ENCODE measurements around the gene FLNC. TPM values are rescaled to one million over a fixed set of nuclear protein-coding genes. Genes with fewer than 3 reads are reported as not detected.

Gene FLNC
- total and polyA plus RNA-seq, 9 of the 15 experiments (the other 6 are each of a cell fraction or from before 2014, with no cell fraction given): 0.90 to 155 (median 28.8) TPM

DNA sequence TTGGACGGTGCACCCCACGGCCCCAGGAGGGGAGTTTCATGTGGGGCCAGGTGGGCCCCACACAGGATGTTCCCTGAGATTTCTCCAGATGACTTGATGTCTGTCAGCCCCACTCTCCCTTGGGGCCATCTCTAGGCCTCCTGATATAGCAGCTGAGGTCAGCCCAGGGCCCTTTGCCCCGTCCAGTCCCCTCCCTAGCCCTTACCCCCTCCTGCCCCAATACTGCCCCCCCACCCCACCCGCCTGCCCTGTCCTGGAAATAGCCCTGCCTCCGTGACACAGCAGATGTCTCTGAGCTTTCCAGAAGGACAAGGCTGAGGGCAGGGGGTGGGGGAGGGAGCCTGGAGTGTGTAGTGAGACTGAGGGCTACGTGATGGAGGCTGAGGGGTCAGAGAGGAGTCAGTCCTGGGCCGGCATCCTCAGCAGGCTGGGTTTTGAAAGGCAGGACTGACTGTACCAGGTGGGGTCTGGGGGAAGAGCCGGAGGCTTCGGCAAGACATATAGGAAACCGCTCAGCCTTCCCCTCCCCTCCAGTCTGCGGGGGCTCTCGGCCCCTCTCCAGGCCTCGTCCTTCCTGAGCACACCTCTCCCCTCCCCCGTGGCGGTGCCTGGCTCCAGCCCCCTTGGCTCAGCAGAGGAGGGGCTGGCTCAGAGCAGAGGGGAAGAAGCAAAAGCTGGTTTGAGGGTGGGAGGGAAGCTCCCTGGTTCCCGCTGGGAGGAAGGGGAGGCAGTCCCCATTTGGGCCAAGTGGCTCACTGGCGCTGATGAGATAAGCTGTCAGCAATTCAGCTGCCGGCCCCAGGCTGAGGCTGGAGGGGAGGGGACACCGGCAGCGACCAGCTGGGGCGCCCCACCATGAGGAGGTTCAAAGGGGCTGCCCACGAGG, 2.0 kb downstream of the FLNC start (continued):
- TF ChIP-seq, protein P1, sequence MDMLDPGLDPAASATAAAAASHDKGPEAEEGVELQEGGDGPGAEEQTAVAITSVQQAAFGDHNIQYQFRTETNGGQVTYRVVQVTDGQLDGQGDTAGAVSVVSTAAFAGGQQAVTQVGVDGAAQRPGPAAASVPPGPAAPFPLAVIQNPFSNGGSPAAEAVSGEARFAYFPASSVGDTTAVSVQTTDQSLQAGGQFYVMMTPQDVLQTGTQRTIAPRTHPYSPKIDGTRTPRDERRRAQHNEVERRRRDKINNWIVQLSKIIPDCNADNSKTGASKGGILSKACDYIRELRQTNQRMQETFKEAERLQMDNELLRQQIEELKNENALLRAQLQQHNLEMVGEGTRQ (CRISPR knock-in tag; IDR thresholded peaks at IDR 0.05): no peak
- TF ChIP-seq ZNF124 (CRISPR knock-in tag; IDR thresholded peaks at IDR 0.05) (no peak), BCL6 (CRISPR knock-in tag; IDR thresholded peaks at IDR 0.05) (no peak), ZNF316 (IDR thresholded peaks at IDR 0.05) (peak; percentile 70), ZNF444 (CRISPR knock-in tag; IDR thresholded peaks at IDR 0.05) (peak; percentile 70; the same call in 1 of the 2 replicates), YY1 (IDR thresholded peaks at IDR 0.05; ENCODE audit: borderline replicate concordance in 1 of 3, control insufficient read depth in 1 of 3, extremely low read depth in 1 of 3, insufficient read depth in 3 of 3, insufficient read length in 1 of 3, insufficient replicate concordance in 2 of 3, low read depth in 1 of 3, low read length in 2 of 3) (peak in 2 of 3 experiments; percentile 4 to 56), MYNN (IDR thresholded peaks at IDR 0.05) (peak; percentile 85; the same call in 1 of the 2 replicates), MYNN (CRISPR knock-in tag; IDR thresholded peaks at IDR 0.05) (no peak), POLR2A (conservative IDR thresholded peaks at IDR 0.05) (peak; percentile 70), ZC3H4 (CRISPR knock-in tag; IDR thresholded peaks at IDR 0.05; ENCODE audit: borderline replicate concordance) (no peak), ZNF23 (CRISPR knock-in tag; IDR thresholded peaks at IDR 0.05) (no peak)
- TF ChIP-seq, protein P2, sequence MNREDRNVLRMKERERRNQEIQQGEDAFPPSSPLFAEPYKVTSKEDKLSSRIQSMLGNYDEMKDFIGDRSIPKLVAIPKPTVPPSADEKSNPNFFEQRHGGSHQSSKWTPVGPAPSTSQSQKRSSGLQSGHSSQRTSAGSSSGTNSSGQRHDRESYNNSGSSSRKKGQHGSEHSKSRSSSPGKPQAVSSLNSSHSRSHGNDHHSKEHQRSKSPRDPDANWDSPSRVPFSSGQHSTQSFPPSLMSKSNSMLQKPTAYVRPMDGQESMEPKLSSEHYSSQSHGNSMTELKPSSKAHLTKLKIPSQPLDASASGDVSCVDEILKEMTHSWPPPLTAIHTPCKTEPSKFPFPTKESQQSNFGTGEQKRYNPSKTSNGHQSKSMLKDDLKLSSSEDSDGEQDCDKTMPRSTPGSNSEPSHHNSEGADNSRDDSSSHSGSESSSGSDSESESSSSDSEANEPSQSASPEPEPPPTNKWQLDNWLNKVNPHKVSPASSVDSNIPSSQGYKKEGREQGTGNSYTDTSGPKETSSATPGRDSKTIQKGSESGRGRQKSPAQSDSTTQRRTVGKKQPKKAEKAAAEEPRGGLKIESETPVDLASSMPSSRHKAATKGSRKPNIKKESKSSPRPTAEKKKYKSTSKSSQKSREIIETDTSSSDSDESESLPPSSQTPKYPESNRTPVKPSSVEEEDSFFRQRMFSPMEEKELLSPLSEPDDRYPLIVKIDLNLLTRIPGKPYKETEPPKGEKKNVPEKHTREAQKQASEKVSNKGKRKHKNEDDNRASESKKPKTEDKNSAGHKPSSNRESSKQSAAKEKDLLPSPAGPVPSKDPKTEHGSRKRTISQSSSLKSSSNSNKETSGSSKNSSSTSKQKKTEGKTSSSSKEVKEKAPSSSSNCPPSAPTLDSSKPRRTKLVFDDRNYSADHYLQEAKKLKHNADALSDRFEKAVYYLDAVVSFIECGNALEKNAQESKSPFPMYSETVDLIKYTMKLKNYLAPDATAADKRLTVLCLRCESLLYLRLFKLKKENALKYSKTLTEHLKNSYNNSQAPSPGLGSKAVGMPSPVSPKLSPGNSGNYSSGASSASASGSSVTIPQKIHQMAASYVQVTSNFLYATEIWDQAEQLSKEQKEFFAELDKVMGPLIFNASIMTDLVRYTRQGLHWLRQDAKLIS (CRISPR knock-in tag; IDR thresholded peaks at IDR 0.05): no peak
- TF ChIP-seq, protein P3, sequence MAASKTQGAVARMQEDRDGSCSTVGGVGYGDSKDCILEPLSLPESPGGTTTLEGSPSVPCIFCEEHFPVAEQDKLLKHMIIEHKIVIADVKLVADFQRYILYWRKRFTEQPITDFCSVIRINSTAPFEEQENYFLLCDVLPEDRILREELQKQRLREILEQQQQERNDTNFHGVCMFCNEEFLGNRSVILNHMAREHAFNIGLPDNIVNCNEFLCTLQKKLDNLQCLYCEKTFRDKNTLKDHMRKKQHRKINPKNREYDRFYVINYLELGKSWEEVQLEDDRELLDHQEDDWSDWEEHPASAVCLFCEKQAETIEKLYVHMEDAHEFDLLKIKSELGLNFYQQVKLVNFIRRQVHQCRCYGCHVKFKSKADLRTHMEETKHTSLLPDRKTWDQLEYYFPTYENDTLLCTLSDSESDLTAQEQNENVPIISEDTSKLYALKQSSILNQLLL (CRISPR knock-in tag; IDR thresholded peaks at IDR 0.05; ENCODE audit: borderline replicate concordance): no peak
- TF ChIP-seq, protein P4, sequence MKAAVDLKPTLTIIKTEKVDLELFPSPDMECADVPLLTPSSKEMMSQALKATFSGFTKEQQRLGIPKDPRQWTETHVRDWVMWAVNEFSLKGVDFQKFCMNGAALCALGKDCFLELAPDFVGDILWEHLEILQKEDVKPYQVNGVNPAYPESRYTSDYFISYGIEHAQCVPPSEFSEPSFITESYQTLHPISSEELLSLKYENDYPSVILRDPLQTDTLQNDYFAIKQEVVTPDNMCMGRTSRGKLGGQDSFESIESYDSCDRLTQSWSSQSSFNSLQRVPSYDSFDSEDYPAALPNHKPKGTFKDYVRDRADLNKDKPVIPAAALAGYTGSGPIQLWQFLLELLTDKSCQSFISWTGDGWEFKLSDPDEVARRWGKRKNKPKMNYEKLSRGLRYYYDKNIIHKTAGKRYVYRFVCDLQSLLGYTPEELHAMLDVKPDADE (conservative IDR thresholded peaks at IDR 0.05; ENCODE audit: control insufficient read depth, low read depth, low read length): peak; percentile 77
- TF ChIP-seq, protein P5, sequence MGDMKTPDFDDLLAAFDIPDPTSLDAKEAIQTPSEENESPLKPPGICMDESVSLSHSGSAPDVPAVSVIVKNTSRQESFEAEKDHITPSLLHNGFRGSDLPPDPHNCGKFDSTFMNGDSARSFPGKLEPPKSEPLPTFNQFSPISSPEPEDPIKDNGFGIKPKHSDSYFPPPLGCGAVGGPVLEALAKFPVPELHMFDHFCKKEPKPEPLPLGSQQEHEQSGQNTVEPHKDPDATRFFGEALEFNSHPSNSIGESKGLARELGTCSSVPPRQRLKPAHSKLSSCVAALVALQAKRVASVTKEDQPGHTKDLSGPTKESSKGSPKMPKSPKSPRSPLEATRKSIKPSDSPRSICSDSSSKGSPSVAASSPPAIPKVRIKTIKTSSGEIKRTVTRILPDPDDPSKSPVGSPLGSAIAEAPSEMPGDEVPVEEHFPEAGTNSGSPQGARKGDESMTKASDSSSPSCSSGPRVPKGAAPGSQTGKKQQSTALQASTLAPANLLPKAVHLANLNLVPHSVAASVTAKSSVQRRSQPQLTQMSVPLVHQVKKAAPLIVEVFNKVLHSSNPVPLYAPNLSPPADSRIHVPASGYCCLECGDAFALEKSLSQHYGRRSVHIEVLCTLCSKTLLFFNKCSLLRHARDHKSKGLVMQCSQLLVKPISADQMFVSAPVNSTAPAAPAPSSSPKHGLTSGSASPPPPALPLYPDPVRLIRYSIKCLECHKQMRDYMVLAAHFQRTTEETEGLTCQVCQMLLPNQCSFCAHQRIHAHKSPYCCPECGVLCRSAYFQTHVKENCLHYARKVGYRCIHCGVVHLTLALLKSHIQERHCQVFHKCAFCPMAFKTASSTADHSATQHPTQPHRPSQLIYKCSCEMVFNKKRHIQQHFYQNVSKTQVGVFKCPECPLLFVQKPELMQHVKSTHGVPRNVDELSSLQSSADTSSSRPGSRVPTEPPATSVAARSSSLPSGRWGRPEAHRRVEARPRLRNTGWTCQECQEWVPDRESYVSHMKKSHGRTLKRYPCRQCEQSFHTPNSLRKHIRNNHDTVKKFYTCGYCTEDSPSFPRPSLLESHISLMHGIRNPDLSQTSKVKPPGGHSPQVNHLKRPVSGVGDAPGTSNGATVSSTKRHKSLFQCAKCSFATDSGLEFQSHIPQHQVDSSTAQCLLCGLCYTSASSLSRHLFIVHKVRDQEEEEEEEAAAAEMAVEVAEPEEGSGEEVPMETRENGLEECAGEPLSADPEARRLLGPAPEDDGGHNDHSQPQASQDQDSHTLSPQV (IDR thresholded peaks at IDR 0.05): peak; percentile 84
